ENCODE results near the gene DCAF6.

The DCAF6 gene

GRCh38 chr1:167957710-167958109 lies 21.2 kb downstream of the DCAF6 start:
- DNase-seq (ENCODE audit: low read depth), result no peak

GRCh38 chr1:167964646-167965045 lies 28.2 kb downstream of the DCAF6 start:
- no peak for DNase-seq (ENCODE audit: low read depth)

- no peak for DNase-seq (ENCODE audit: low read depth)
Measured at GRCh38 chr1:167966050-167966449, 29.6 kb downstream of the DCAF6 start.

GRCh38 chr1:167968569-167968968 lies 32.1 kb downstream of the DCAF6 start:
- DNase-seq (ENCODE audit: low read depth), result no peak

GRCh38 chr1:167973832-167974231 lies 37.3 kb downstream of the DCAF6 start:
- DNase-seq (ENCODE audit: low read depth), result no peak

GRCh38 chr1:167974698-167975097 lies 38.2 kb downstream of the DCAF6 start:
- no peak for DNase-seq (ENCODE audit: low read depth)

- DNase-seq (ENCODE audit: low read depth), result no peak
Measured at GRCh38 chr1:167977245-167977644, 40.8 kb downstream of the DCAF6 start.

- no peak for DNase-seq (ENCODE audit: low read depth)
Measured at GRCh38 chr1:167981933-167982332, 45.5 kb downstream of the DCAF6 start.

- no peak for DNase-seq (ENCODE audit: low read depth)
Measured at GRCh38 chr1:167983797-167984420, 47.4 kb downstream of the DCAF6 start.

- DNase-seq (ENCODE audit: low read depth), result no peak
Measured at GRCh38 chr1:167984886-167985489, 48.5 kb downstream of the DCAF6 start.

- no peak for DNase-seq (ENCODE audit: low read depth)
Measured at GRCh38 chr1:167987174-167987573, 50.7 kb downstream of the DCAF6 start.

GRCh38 chr1:167991546-167991945 lies 55.1 kb downstream of the DCAF6 start:
- no peak for DNase-seq (ENCODE audit: low read depth)

- DNase-seq (ENCODE audit: low read depth), result no peak
Measured at GRCh38 chr1:167993720-167994119, 57.2 kb downstream of the DCAF6 start.

- no peak for DNase-seq (ENCODE audit: low read depth)
Measured at GRCh38 chr1:167994560-167994959, 58.1 kb downstream of the DCAF6 start.

GRCh38 chr1:167995038-167995437 lies 58.6 kb downstream of the DCAF6 start:
- DNase-seq (ENCODE audit: low read depth), result no peak

GRCh38 chr1:167996266-167996665 lies 59.8 kb downstream of the DCAF6 start:
- no peak for DNase-seq (ENCODE audit: low read depth)

GRCh38 chr1:167997037-167997575 lies 60.6 kb downstream of the DCAF6 start:
- DNase-seq (ENCODE audit: low read depth), result no peak

- no peak for DNase-seq (ENCODE audit: low read depth)
Measured at GRCh38 chr1:167999877-168000276, 63.4 kb downstream of the DCAF6 start.

GRCh38 chr1:168000656-168001055 lies 64.2 kb downstream of the DCAF6 start:
- no peak for DNase-seq (ENCODE audit: low read depth)

GRCh38 chr1:168001213-168001612 lies 64.7 kb downstream of the DCAF6 start:
- no peak for DNase-seq (ENCODE audit: low read depth)

GRCh38 chr1:168004531-168004930 lies 68.0 kb downstream of the DCAF6 start:
- DNase-seq (ENCODE audit: low read depth), result no peak

GRCh38 chr1:168005529-168005928 lies 69.0 kb downstream of the DCAF6 start:
- DNase-seq (ENCODE audit: low read depth), result no peak

GRCh38 chr1:168007691-168008090 lies 71.2 kb downstream of the DCAF6 start:
- DNase-seq (ENCODE audit: low read depth), result no peak

GRCh38 chr1:168008595-168008994 lies 72.1 kb downstream of the DCAF6 start:
- no peak for DNase-seq (ENCODE audit: low read depth)
